Panc1 (cell line): Measurements from ENCODE around the gene ZC3H7B. TPM values are rescaled to one million over a fixed set of nuclear protein-coding genes. Genes with fewer than 3 reads are reported as not detected.

Source experiments
- ATAC-seq: fragments of 200-7000 bp; cut with Tn5 transposase; 2 replicates; pipeline ENCODE4 v1.9.1; 2020; ENCODE audit warnings: mild to moderate bottlenecking, moderate library complexity
- BruUV-seq: library from RNA; stranded (reverse); fragments of 400-500 nt; replicated peaks from 2 replicates; lab custom pipeline; 2021; lab: Mats Ljungman, UMichigan
- CTCF ChIA-PET: fragments of 300-600 bp; sonication (Branson Sonifier 250); formaldehyde crosslinking; loops from one replicate; lab custom pipeline; 2022; ENCODE audit warnings: antibody characterized with exemption; lab: Charles Lee
- POLR2A ChIA-PET: fragments of 300-600 bp; sonication (Branson Sonifier 250); formaldehyde crosslinking; loops from one replicate; lab custom pipeline; 2022; ENCODE audit warnings: antibody characterized with exemption; lab: Charles Lee
- DNase-seq: peaks from one replicate; pipeline ENCODE4 v3.0.0-alpha.2; 2010; ENCODE audit warnings: low read depth, low spot score
- H3K27ac ChIP-seq: 2 replicates; pipeline ENCODE4 v1.5.1; 2011; ENCODE audit warnings: mild to moderate bottlenecking, low read length, inconsistent platforms
- H3K27me3 ChIP-seq: fragments of 200-500 bp; sonication (Bioruptor generic); 2 replicates; pipeline ENCODE4 v1.6.0; 2014; ENCODE audit warnings: low read length, inconsistent platforms; ENCODE audit not compliant: control insufficient read depth, insufficient read depth
- H3K36me3 ChIP-seq: fragments of 200-500 bp; sonication (Bioruptor generic); 2 replicates; pipeline ENCODE4 v1.5.1; 2014; ENCODE audit warnings: inconsistent platforms, mild to moderate bottlenecking, low read length, moderate library complexity; ENCODE audit not compliant: control insufficient read depth, insufficient read depth
- H3K4me1 ChIP-seq: 2 replicates; pipeline ENCODE4 v1.5.1; 2011; ENCODE audit warnings: inconsistent platforms, mild to moderate bottlenecking, low read length, moderate library complexity; ENCODE audit not compliant: control insufficient read depth, insufficient read depth
- H3K4me3 ChIP-seq, 2 experiments: 2 replicates each; pipeline ENCODE4 v1.5.1; 2011 to 2012; ENCODE audit warnings: low read depth in 2 of 2, low read length in 2 of 2, mild to moderate bottlenecking in 2 of 2, inconsistent platforms in 1 of 2, moderate library complexity in 1 of 2
- H3K9me3 ChIP-seq: fragments of 200-500 bp; sonication (Bioruptor generic); 2 replicates; pipeline ENCODE4 v1.5.1; 2014; ENCODE audit warnings: low read depth, mild to moderate bottlenecking, inconsistent platforms, low read length, moderate library complexity; ENCODE audit not compliant: control insufficient read depth, insufficient read depth
- POLR2AphosphoS5 ChIP-seq: IDR thresholded peaks from 2 replicates; pipeline ENCODE4 v1.6.1; 2012; ENCODE audit warnings: mild to moderate bottlenecking, low read depth, low read length, moderate library complexity
- SIN3A ChIP-seq: IDR thresholded peaks from 2 replicates; pipeline ENCODE4 v1.6.1; 2012; ENCODE audit warnings: low read depth, mild to moderate bottlenecking, low read length, moderate library complexity, borderline replicate concordance; ENCODE audit not compliant: insufficient read depth
- TCF7L2 ChIP-seq: IDR thresholded peaks from 2 replicates; pipeline ENCODE4 v1.6.1; 2011; ENCODE audit warnings: mild to moderate bottlenecking, low read depth, low read length, inconsistent platforms
- in situ Hi-C: cut with HindIII; loops from 2 replicates; pipeline ENCODE4 v1.10.0; 2016; ENCODE audit warnings: low sequenced_read_pairs, low pct_unique_long_range_greater_than_20kb
- intact Hi-C: fragments of 100-400 bp; cut with micrococcal nuclease; formaldehyde crosslinking; loops from one replicate; pipeline ENCODE4 v1.10.0; 2022; ENCODE audit not compliant: unreplicated experiment
- total RNA-seq: library from RNA; stranded (reverse); gene quantifications from one replicate; pipeline ENCODE4 v1.2.1, GENCODE V29; 2021; ENCODE audit not compliant: unreplicated experiment
- TF ChIP-seq, protein P1 (sequence below): fragments of 450-650 bp; IDR thresholded peaks from 2 replicates; pipeline ENCODE4 v1.5.1; 2017; ENCODE audit warnings: mild to moderate bottlenecking
- TF ChIP-seq, protein P2 (sequence below), 2 experiments: IDR thresholded peaks; 2 replicates each; pipeline ENCODE4 v1.6.1; 2011 to 2012; ENCODE audit warnings: low read depth in 2 of 2, control low read depth in 1 of 2, low read length in 1 of 2, mild to moderate bottlenecking in 1 of 2, moderate library complexity in 1 of 2; ENCODE audit not compliant: insufficient read depth in 1 of 2

The ZC3H7B gene
- total RNA-seq, 1 experiment from 2014 or later = 62.0 TPM

DNA sequence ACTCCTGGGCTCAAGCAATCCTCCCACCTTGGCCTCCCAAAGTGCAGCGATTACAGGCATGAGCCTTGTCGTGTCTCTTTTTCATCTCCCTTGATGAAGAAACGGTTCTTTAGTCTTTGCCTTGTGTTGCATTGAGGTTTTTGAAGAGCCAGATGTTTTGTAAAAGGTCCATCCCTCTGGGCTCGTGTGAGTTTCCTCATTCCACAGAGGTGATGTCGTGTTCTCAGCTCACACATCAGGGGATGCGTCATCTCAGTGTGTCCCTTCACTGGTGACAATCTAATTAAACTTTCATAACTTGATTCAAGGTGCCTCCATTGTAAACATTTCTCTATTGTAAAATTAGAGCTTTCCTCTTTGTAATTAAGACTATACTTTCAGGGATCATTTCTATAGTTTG is 50.7 kb downstream of the ZC3H7B start:
- ChIA-PET CTCF (no interaction called here), POLR2A (no interaction called here)
- in situ Hi-C loops (no loop called here), intact Hi-C loops (no loop called here)
- no peak for ATAC-seq
- no peaks in the 10 kb centered on the region for H3K9me3 ChIP-seq
- TF ChIP-seq, protein P1, sequence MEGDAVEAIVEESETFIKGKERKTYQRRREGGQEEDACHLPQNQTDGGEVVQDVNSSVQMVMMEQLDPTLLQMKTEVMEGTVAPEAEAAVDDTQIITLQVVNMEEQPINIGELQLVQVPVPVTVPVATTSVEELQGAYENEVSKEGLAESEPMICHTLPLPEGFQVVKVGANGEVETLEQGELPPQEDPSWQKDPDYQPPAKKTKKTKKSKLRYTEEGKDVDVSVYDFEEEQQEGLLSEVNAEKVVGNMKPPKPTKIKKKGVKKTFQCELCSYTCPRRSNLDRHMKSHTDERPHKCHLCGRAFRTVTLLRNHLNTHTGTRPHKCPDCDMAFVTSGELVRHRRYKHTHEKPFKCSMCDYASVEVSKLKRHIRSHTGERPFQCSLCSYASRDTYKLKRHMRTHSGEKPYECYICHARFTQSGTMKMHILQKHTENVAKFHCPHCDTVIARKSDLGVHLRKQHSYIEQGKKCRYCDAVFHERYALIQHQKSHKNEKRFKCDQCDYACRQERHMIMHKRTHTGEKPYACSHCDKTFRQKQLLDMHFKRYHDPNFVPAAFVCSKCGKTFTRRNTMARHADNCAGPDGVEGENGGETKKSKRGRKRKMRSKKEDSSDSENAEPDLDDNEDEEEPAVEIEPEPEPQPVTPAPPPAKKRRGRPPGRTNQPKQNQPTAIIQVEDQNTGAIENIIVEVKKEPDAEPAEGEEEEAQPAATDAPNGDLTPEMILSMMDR = no peak
- TF ChIP-seq SIN3A (no peak), TCF7L2 (no peak), POLR2AphosphoS5 (no peak)
- TF ChIP-seq, protein P2, sequence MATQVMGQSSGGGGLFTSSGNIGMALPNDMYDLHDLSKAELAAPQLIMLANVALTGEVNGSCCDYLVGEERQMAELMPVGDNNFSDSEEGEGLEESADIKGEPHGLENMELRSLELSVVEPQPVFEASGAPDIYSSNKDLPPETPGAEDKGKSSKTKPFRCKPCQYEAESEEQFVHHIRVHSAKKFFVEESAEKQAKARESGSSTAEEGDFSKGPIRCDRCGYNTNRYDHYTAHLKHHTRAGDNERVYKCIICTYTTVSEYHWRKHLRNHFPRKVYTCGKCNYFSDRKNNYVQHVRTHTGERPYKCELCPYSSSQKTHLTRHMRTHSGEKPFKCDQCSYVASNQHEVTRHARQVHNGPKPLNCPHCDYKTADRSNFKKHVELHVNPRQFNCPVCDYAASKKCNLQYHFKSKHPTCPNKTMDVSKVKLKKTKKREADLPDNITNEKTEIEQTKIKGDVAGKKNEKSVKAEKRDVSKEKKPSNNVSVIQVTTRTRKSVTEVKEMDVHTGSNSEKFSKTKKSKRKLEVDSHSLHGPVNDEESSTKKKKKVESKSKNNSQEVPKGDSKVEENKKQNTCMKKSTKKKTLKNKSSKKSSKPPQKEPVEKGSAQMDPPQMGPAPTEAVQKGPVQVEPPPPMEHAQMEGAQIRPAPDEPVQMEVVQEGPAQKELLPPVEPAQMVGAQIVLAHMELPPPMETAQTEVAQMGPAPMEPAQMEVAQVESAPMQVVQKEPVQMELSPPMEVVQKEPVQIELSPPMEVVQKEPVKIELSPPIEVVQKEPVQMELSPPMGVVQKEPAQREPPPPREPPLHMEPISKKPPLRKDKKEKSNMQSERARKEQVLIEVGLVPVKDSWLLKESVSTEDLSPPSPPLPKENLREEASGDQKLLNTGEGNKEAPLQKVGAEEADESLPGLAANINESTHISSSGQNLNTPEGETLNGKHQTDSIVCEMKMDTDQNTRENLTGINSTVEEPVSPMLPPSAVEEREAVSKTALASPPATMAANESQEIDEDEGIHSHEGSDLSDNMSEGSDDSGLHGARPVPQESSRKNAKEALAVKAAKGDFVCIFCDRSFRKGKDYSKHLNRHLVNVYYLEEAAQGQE (IDR thresholded peaks at IDR 0.05; ENCODE audit: insufficient read depth in 1 of 2, low read depth in 2 of 2, low read length in 1 of 2) = no peak
- no peak overlapping the region for H3K4me3 ChIP-seq
- no peak overlapping the region for H3K27ac ChIP-seq
- peak; percentile 15 for DNase-seq
- H3K36me3 ChIP-seq = no peaks in the 10 kb centered on the region; the same call in 1 of the 2 replicates
- no peaks in the 10 kb centered on the region for H3K27me3 ChIP-seq
- H3K4me1 ChIP-seq = no peaks in the 10 kb centered on the region
- no TSS peak for BruUV-seq

DNA sequence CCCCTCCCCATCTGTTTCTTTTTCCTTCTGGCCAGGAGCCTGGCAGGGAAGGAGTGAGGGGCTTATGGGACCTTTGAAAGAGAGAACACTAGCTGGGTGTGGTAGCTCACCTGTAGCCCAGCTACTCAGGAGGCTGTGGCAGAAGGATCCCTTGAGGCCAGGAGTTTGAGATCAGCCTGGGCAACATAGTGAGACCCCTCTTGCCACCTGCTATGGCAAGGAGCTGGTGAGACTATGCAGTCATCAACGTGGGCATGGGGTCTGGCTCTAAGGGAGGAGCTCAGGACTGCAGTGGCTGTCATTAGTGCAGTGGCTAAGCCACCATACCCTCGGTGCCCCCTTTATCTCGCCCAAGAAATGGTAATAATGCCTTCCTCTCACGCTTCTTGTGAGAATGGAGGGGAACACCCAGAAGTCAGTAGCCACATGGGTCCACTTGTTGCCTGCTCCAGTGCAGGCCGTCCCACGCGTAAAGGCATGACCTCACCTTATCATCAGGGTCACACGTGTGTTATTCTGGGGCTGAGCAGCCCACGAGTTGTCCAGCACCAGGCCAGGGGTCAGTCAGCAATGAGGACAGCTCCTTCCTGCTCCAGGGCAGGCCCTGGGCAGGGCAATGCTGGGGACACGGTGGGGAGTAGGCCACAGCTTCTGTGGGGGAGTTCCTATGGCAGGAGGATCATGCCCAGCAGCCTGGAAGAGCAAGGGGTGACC is 52.7 kb downstream of the ZC3H7B start:
- TF ChIP-seq, protein P1 = no peak
- TF ChIP-seq TCF7L2 = no peak
- TF ChIP-seq POLR2AphosphoS5 = no peak
- TF ChIP-seq, protein P2 (IDR thresholded peaks at IDR 0.05; ENCODE audit: insufficient read depth in 1 of 2, low read depth in 2 of 2, low read length in 1 of 2) = no peak
- TF ChIP-seq SIN3A = no peak
- BruUV-seq = no TSS peak
- Histone ChIP-seq H3K4me1 (peaks cover 2% of the 10 kb centered on the region), H3K27ac (no peak overlapping the region), H3K27me3 (no peaks in the 10 kb centered on the region), H3K4me3 (no peak overlapping the region), H3K36me3 (no peaks in the 10 kb centered on the region; the same call in 1 of the 2 replicates), H3K9me3 (no peaks in the 10 kb centered on the region)
- in situ Hi-C loops = no loop called here
- DNase-seq (no peak), ATAC-seq (no peak)
- POLR2A ChIA-PET = no interaction called here
- CTCF ChIA-PET = no interaction called here
- intact Hi-C loops = no loop called here
